ENCODE results near the gene PTGER1. TPM values are rescaled to one million over a fixed set of nuclear protein-coding genes. Genes with fewer than 3 reads are reported as not detected.

Gene PTGER1
- total and polyA plus RNA-seq, 4 donors, result 0.15 to 0.42 (median 0.22) TPM; not detected in 1

GRCh38 chr19:14479309-14479974 lies 4.3 kb upstream of the PTGER1 start:
- Histone ChIP-seq H3K4me1 (ENCODE audit: control insufficient read depth in 4 of 4, insufficient read depth in 4 of 4, low read length in 3 of 4) (peaks cover 0 to 5% (median 3%) of the 10 kb centered on the region in 4 donors), H3K9me3 (ENCODE audit: control insufficient read depth in 4 of 4, low read length in 3 of 4) (no peaks in the 10 kb centered on the region), H3K9ac (ENCODE audit: low read depth in 1 of 2, low read length in 2 of 2) (no peak overlapping the region), H3K4me3 (ENCODE audit: low read depth in 1 of 3, low read length in 3 of 3) (no peak overlapping the region), H3K27ac (ENCODE audit: low read depth in 1 of 2, low read length in 2 of 2) (no peak overlapping the region), H3K27me3 (ENCODE audit: control insufficient read depth in 4 of 4, insufficient read depth in 4 of 4, low read length in 3 of 4) (no peaks in the 10 kb centered on the region), H3K36me3 (ENCODE audit: control insufficient read depth in 4 of 4, insufficient read depth in 3 of 4, low read depth in 1 of 4, low read length in 3 of 4) (peaks cover 2 to 16% (median 5%) of the 10 kb centered on the region in 4 donors)
- DNase-seq (ENCODE audit: low spot score), result no peak
- 91% methylated on average over 14 of the region's 14 CpGs for WGBS
- no peak for TF ChIP-seq EGR1 (IDR thresholded peaks at IDR 0.05; ENCODE audit: low read depth in 2 of 2)
- no peak for TF ChIP-seq JUND (IDR thresholded peaks at IDR 0.05)
- TF ChIP-seq FOXA1 (IDR thresholded peaks at IDR 0.05), result no peak
- no peak for TF ChIP-seq REST (IDR thresholded peaks at IDR 0.05)
- TF ChIP-seq RAD21 (IDR thresholded peaks at IDR 0.05), result no peak
- no peak for TF ChIP-seq GABPA (IDR thresholded peaks at IDR 0.05 in 1 of 2, conservative IDR thresholded peaks at IDR 0.05 in 1 of 2)
- no peak for TF ChIP-seq SP1 (IDR thresholded peaks at IDR 0.05)
- TF ChIP-seq HNF4G (IDR thresholded peaks at IDR 0.05), result no peak
- TF ChIP-seq ZBTB33 (IDR thresholded peaks at IDR 0.05), result no peak
- no peak for TF ChIP-seq FOXA2 (IDR thresholded peaks at IDR 0.05)
- TF ChIP-seq MAX (IDR thresholded peaks at IDR 0.05), result no peak
- TF ChIP-seq ATF3 (IDR thresholded peaks at IDR 0.05), result no peak
- no peak for TF ChIP-seq TAF1 (conservative IDR thresholded peaks at IDR 0.05)
- no peak for TF ChIP-seq HNF4A (conservative IDR thresholded peaks at IDR 0.05)
- TF ChIP-seq NR2F2 (IDR thresholded peaks at IDR 0.05), result no peak
- no peak for TF ChIP-seq YY1 (IDR thresholded peaks at IDR 0.05)
- TF ChIP-seq RXRA (IDR thresholded peaks at IDR 0.05), result no peak

- Histone ChIP-seq H3K4me1 (ENCODE audit: control insufficient read depth in 4 of 4, insufficient read depth in 4 of 4, low read length in 3 of 4) (peaks cover 5 to 17% (median 12%) of the 10 kb centered on the region in 4 donors), H3K27ac (ENCODE audit: low read depth in 1 of 2, low read length in 2 of 2) (no peak overlapping the region)
- no peak for DNase-seq (ENCODE audit: low spot score)
Observed at GRCh38 chr19:14478113-14478545, 3.0 kb upstream of the PTGER1 start.

More at GRCh38 chr19:14478113-14478545, 3.0 kb upstream of the PTGER1 start:
- no peak overlapping the region for H3K4me3 ChIP-seq (ENCODE audit: low read depth in 1 of 3, low read length in 3 of 3)
- H3K9ac ChIP-seq (ENCODE audit: low read depth in 1 of 2, low read length in 2 of 2), result no peak overlapping the region
- H3K36me3 ChIP-seq (ENCODE audit: control insufficient read depth in 4 of 4, insufficient read depth in 3 of 4, low read depth in 1 of 4, low read length in 3 of 4), result peaks cover 2 to 16% (median 5%) of the 10 kb centered on the region in 4 donors
- no peaks in the 10 kb centered on the region for H3K27me3 ChIP-seq (ENCODE audit: control insufficient read depth in 4 of 4, insufficient read depth in 4 of 4, low read length in 3 of 4)
- no peaks in the 10 kb centered on the region for H3K9me3 ChIP-seq (ENCODE audit: control insufficient read depth in 4 of 4, low read length in 3 of 4)
- WGBS, result 88% methylated on average over 24 of the region's 24 CpGs
- TF ChIP-seq TAF1 (conservative IDR thresholded peaks at IDR 0.05) (no peak), EGR1 (IDR thresholded peaks at IDR 0.05; ENCODE audit: low read depth in 2 of 2) (no peak), JUND (IDR thresholded peaks at IDR 0.05) (no peak), RXRA (IDR thresholded peaks at IDR 0.05) (no peak), NR2F2 (IDR thresholded peaks at IDR 0.05) (no peak)

Measured in liver (tissue), 9 donors.